SK-N-SH (cell line): ENCODE data around the gene AMT. TPM values are rescaled to one million over a fixed set of nuclear protein-coding genes. Genes with fewer than 3 reads are reported as not detected.

Experiments used
- CTCF ChIA-PET: fragments of 300-600, 350-600 bp; formaldehyde crosslinking; extraction: SDS; loops from one replicate; lab custom pipeline; 2021; lab: Yijun Ruan, JAX
- POLR2A ChIA-PET: fragments of 350-600 bp; sonication (Branson Sonifier 250); formaldehyde crosslinking; extraction: SDS; loops from one replicate; lab custom pipeline; 2020; ENCODE audit warnings: antibody characterized with exemption, inconsistent platforms; lab: Yijun Ruan, JAX
- DNase-seq: peaks from one replicate; pipeline ENCODE4 v3.0.0; 2012
- H2AFZ ChIP-seq: fragments of 200-600 bp; sonication (generic); 2 replicates; pipeline ENCODE4 v1.8.1; 2016; ENCODE audit warnings: antibody characterized with exemption, mild to moderate bottlenecking, low read depth
- H3F3A ChIP-seq: fragments of 200-600 bp; sonication (generic); replicated peaks from 2 replicates; pipeline ENCODE3; 2016; ENCODE audit warnings: antibody characterized with exemption, mild to moderate bottlenecking; ENCODE audit not compliant: insufficient read depth
- H3K27ac ChIP-seq, 2 experiments: fragments of 200-500 bp in 1 of 2; fragments of 200-600 bp in 1 of 2; sonication (Bioruptor generic) in 1 of 2; sonication (generic), shearing (Covaris generic) in 1 of 2; 2 replicates each; pipeline versions ENCODE4 v1.5.1 to v1.6.1; 2014 to 2016; ENCODE audit warnings: low read depth in 2 of 2, inconsistent platforms in 1 of 2, low read length in 1 of 2, mild to moderate bottlenecking in 1 of 2, mixed read lengths in 1 of 2
- H3K27me3 ChIP-seq: fragments of 200-600 bp; sonication (generic), shearing (Covaris generic); 2 replicates; pipeline ENCODE4 v1.6.1; 2016; ENCODE audit warnings: mixed run types; ENCODE audit not compliant: insufficient read depth
- H3K36me3 ChIP-seq, 2 experiments: fragments of 200-500 bp in 1 of 2; fragments of 200-600 bp in 1 of 2; sonication (Bioruptor generic) in 1 of 2; sonication (generic) in 1 of 2; replicated peaks in 1 of 2; 2 replicates each; pipeline versions ENCODE3 to v1.5.1; 2014 to 2016; ENCODE audit warnings: low read length in 1 of 2, mild to moderate bottlenecking in 1 of 2; ENCODE audit not compliant: insufficient read depth in 2 of 2, control insufficient read depth in 1 of 2
- H3K4me1 ChIP-seq, 2 experiments: fragments of 200-500 bp in 1 of 2; fragments of 200-600 bp in 1 of 2; sonication (Bioruptor generic) in 1 of 2; sonication (generic), shearing (Covaris generic) in 1 of 2; 2 replicates each; pipeline versions ENCODE4 v1.5.1 to v1.6.1; 2014 to 2016; ENCODE audit warnings: low read depth in 1 of 2, low read length in 1 of 2, mixed run types in 1 of 2; ENCODE audit not compliant: insufficient read depth in 2 of 2, control insufficient read depth in 1 of 2
- H3K4me2 ChIP-seq: fragments of 200-600 bp; sonication (generic), shearing (Covaris generic); 2 replicates; pipeline ENCODE4 v1.6.1; 2017; ENCODE audit warnings: mixed run types
- H3K4me3 ChIP-seq, 2 experiments: fragments of 200-500 bp in 1 of 2; fragments of 200-600 bp in 1 of 2; sonication (Bioruptor generic) in 1 of 2; sonication (generic), shearing (Covaris generic) in 1 of 2; 2 replicates each; pipeline versions ENCODE4 v1.5.1 to v1.8.1; 2014 to 2016; ENCODE audit warnings: low read depth in 2 of 2, inconsistent platforms in 1 of 2, low read length in 1 of 2, mild to moderate bottlenecking in 1 of 2, mixed read lengths in 1 of 2, moderate library complexity in 1 of 2
- H3K79me2 ChIP-seq: fragments of 200-600 bp; sonication (generic); 2 replicates; pipeline ENCODE4 v1.8.1; 2017; ENCODE audit warnings: mild to moderate bottlenecking; ENCODE audit not compliant: insufficient read depth
- H3K9ac ChIP-seq: fragments of 200-600 bp; sonication (generic); 2 replicates; pipeline ENCODE4 v1.6.1; 2017; ENCODE audit warnings: mixed run types
- H3K9me2 ChIP-seq: fragments of 200-600 bp; sonication (generic); 2 replicates; pipeline ENCODE4 v1.6.1; 2017; ENCODE audit warnings: mixed run types
- H3K9me3 ChIP-seq: fragments of 200-600 bp; sonication (generic); 2 replicates; pipeline ENCODE4 v1.6.1; 2017; ENCODE audit warnings: mixed run types, mild to moderate bottlenecking, moderate library complexity
- H4K20me1 ChIP-seq: fragments of 200-600 bp; sonication (generic); 2 replicates; pipeline ENCODE4 v1.6.1; 2017; ENCODE audit warnings: mild to moderate bottlenecking, mixed run types; ENCODE audit not compliant: insufficient read depth
- CHD2 ChIP-seq: fragments of 150-350 bp; IDR thresholded peaks from 2 replicates; pipeline ENCODE4 v1.6.1; 2018; ENCODE audit warnings: low read length; ENCODE audit not compliant: partially characterized antibody
- ELF1 ChIP-seq: IDR thresholded peaks from 2 replicates; pipeline ENCODE4 v1.4.0; 2012
- GABPA ChIP-seq: IDR thresholded peaks from 2 replicates; pipeline ENCODE4 v1.4.0; 2012; ENCODE audit warnings: low read depth, mild to moderate bottlenecking
- GATA2 ChIP-seq: sonication (generic); formaldehyde crosslinking; IDR thresholded peaks from 2 replicates; pipeline ENCODE4 v1.5.0; 2020; ENCODE audit warnings: mild to moderate bottlenecking, missing genetic modification reagents
- MEF2A ChIP-seq: IDR thresholded peaks from 2 replicates; pipeline ENCODE4 v1.4.0; 2012; ENCODE audit warnings: low read depth, borderline replicate concordance
- MXI1 ChIP-seq: IDR thresholded peaks from 2 replicates; pipeline ENCODE4 v1.6.1; 2012; ENCODE audit warnings: mild to moderate bottlenecking, low read depth, low read length, improper control_type of control experiment
- NFIC ChIP-seq: IDR thresholded peaks from 2 replicates; pipeline ENCODE4 v1.4.0; 2012; ENCODE audit warnings: borderline replicate concordance
- NRF1 ChIP-seq: IDR thresholded peaks from 2 replicates; pipeline ENCODE4 v1.6.1; 2012; ENCODE audit warnings: low read depth, mild to moderate bottlenecking, low read length
- POLR2AphosphoS5 ChIP-seq: IDR thresholded peaks from 2 replicates; pipeline ENCODE4 v1.6.1; 2012; ENCODE audit warnings: low read depth, low read length
- RFX5 ChIP-seq: IDR thresholded peaks from 2 replicates; pipeline ENCODE4 v1.6.1; 2012; ENCODE audit warnings: mild to moderate bottlenecking, improper control_type of control experiment, low read length
- SMC3 ChIP-seq: IDR thresholded peaks from 2 replicates; pipeline ENCODE4 v1.6.1; 2012; ENCODE audit warnings: low read depth, low read length, improper control_type of control experiment
- TAF1 ChIP-seq: IDR thresholded peaks from 2 replicates; pipeline ENCODE4 v1.6.1; 2012; ENCODE audit warnings: low read depth, mild to moderate bottlenecking, low read length, moderate library complexity, borderline replicate concordance
- TCF12 ChIP-seq: IDR thresholded peaks from 2 replicates; pipeline ENCODE4 v1.4.0; 2012
- USF1 ChIP-seq: IDR thresholded peaks from 2 replicates; pipeline ENCODE4 v1.4.0; 2012; ENCODE audit warnings: low read depth, borderline replicate concordance
- USF2 ChIP-seq: fragments of 150-350 bp; IDR thresholded peaks from 2 replicates; pipeline ENCODE4 v1.6.1; 2017; ENCODE audit warnings: antibody characterized with exemption, low read length, low read depth, borderline replicate concordance
- WGBS: methylation state at CpG from one replicate; pipeline ENCODE4 v1.1.6; 2017; ENCODE audit warnings: low lambda C conversion rate; 5-methylcytosine and 5-hydroxymethylcytosine counted together
- polyA plus RNA-seq, 3 experiments: library from polyadenylated mRNA; depleted of rRNA; stranded (reverse); fragments of >200 nt; gene quantifications; 2 replicates each; pipeline ENCODE4 v1.2.3, GENCODE V29; 2012

AMT gene
- polyA plus RNA-seq, 1 of the 3 experiments (the other 2 are of a cell fraction), result 17.6 TPM

- Histone ChIP-seq H3K79me2 (peaks cover 51% of the 10 kb centered on the region), H3K36me3 (no peaks in the 10 kb centered on the region), H3K9ac (peak overlapping the region; percentile 82), H3K9me3 (no peaks in the 10 kb centered on the region), H3K4me3 (peak overlapping the region; percentile 74 to 75), H2AFZ (peak overlapping the region; percentile 54), H3K9me2 (no peaks in the 10 kb centered on the region), H3F3A (peaks cover 29% of the 10 kb centered on the region), H3K4me1 (peaks cover 5 to 16% of the 10 kb centered on the region in 2 experiments; a peak in 2 of 4 replicates), H4K20me1 (peaks cover 6% of the 10 kb centered on the region; the same call in 1 of the 2 replicates), H3K27me3 (no peaks in the 10 kb centered on the region), H3K4me2 (peak overlapping the region; percentile 87), H3K27ac (peak overlapping the region; percentile 84 to 97)
- WGBS, result 18% methylated on average over 9 of the region's 23 CpGs
- ChIA-PET CTCF (interaction anchor here (0.7 to 3.4 kb wide), 3 partner anchors 10 to 76 kb away, joined by 3 to 16 read pairs (median 4); no protein-coding TSS in a partner anchor), POLR2A (interaction anchor here (1.4 kb wide), 2 partner anchors 59 to 131 kb away, joined by 3 to 4 read pairs; partner anchors contain the start of genes RHOA, TCTA and USP4)
- no peak for DNase-seq
- no peak for TF ChIP-seq GATA2
- no peak for TF ChIP-seq NFIC
- TF ChIP-seq TCF12, result no peak
- peak; percentile 44; the same call in 1 of the 2 replicates for TF ChIP-seq MXI1
- TF ChIP-seq, all 33 proteins: peak for 1
These were observed 48.6 kb upstream of the AMT start for GRCh38 chr3:49470714-49471420.

GRCh38 chr3:49469936-49470713 is 47.9 kb upstream of the AMT start, which contains the start of gene DAG1:
Gene DAG1 (plus strand): TSS chr3:49470267. CDS start chr3:49510535, 40,268 bp downstream.
- H4K20me1 ChIP-seq, result peaks cover 6% of the 10 kb centered on the region; the same call in 1 of the 2 replicates
- H2AFZ ChIP-seq, result peak within 1 kb of the TSS; percentile 86
- H3K4me1 ChIP-seq, result peaks cover 5 to 20% of the 10 kb centered on the region in 2 experiments; a peak in 2 of 4 replicates
- TF ChIP-seq GABPA (no peak), TCF12 (peak; percentile 17; the same call in 1 of the 2 replicates), SMC3 (no peak), MEF2A (no peak), TAF1 (0 out of 2 replicates have a peak, but pooled peaks have one; percentile 25), USF1 (no peak), CHD2 (peak; percentile 1), POLR2AphosphoS5 (peak; percentile 64), NRF1 (peak; percentile 84), RFX5 (peak; percentile 76; the same call in 1 of the 2 replicates), ELF1 (peak; percentile 7; the same call in 1 of the 2 replicates), MXI1 (peak; percentile 27), USF2 (no peak)
- TF ChIP-seq, all 33 proteins: peak for 8
- Histone ChIP-seq H3K79me2 (peaks cover 43% of the 10 kb centered on the region), H3K4me3 (peak within 1 kb of the TSS; percentile 74 to 75), H3K27ac (peak within 1 kb of the TSS; percentile 97), H3K9me3 (no peaks in the 10 kb centered on the region), H3K9me2 (no peaks in the 10 kb centered on the region), H3F3A (peaks cover 29% of the 10 kb centered on the region), H3K4me2 (peak within 1 kb of the TSS; percentile 87), H3K27me3 (no peaks in the 10 kb centered on the region), H3K9ac (peak within 1 kb of the TSS; percentile 82), H3K36me3 (no peaks in the 10 kb centered on the region)
- ChIA-PET CTCF (interaction anchor here (0.5 to 3.4 kb wide), 6 partner anchors 11 to 252 kb away, joined by 3 to 19 read pairs (median 4); partner anchors contain the start of gene USP4), POLR2A (interaction anchor here (0.5 to 1.4 kb wide), 8 partner anchors 11 to 470 kb away, joined by 3 to 5 read pairs (median 3); partner anchors contain the start of genes RBM6, RHOA, TCTA and USP4)
- peak; percentile 97 for DNase-seq
- WGBS, result no CpG with 5 or more reads among the region's 108 CpGs
